A204.1 (cell line): ENCODE data around the gene DHRS2.
"Not testable (repeated sequence)": the region's sequence is repeated elsewhere in the genome, so short reads cannot be mapped to it uniquely, and the experiment has no call there.

ENCODE experiments used
- FAIRE-seq: peaks from 2 replicates; lab custom pipeline; 2012; peaks lifted over from hg19 to GRCh38; lab: Jason Lieb, UNC

The DHRS2 gene

DNA sequence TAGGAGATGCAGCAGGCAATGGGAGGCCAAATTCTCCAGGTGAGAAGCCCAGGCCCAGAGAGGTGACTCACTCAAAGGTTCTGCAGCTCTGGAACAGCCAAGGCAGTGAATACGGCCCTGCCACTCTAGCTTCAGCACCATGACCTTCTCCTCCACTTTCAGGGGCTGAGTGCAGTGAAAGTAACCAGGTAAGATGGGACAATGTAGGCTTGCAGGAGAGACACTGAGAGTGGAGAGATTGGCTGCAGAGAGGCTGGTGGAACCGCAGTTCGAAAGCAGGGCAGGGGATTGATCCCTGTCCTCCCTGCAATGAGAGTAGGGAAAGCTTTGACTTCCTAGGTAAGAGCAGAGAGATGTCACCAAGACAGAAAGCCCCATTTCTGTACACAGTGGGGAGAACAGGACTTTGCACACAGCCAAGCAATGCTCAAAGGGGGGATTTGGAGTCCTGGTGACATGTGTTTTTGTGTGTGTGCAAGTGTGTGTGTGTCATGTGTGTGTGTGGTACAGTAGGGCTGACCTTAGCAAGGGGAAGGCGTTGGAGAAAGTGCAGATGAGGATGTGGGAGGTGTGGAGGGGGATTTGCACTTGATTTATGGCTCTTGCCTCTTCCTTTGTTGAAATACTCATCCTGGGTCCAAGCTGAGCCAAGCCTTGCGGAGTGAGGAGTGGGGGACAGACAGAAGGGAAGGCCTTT is 12.7 kb downstream of the DHRS2 start:
- no peak for FAIRE-seq

- FAIRE-seq: no peak
Measured at GRCh38 chr14:23650506-23650905, 14.3 kb downstream of the DHRS2 start.

GRCh38 chr14:23653051-23653450 is 16.9 kb downstream of the DHRS2 start:
- FAIRE-seq: no peak

DNA sequence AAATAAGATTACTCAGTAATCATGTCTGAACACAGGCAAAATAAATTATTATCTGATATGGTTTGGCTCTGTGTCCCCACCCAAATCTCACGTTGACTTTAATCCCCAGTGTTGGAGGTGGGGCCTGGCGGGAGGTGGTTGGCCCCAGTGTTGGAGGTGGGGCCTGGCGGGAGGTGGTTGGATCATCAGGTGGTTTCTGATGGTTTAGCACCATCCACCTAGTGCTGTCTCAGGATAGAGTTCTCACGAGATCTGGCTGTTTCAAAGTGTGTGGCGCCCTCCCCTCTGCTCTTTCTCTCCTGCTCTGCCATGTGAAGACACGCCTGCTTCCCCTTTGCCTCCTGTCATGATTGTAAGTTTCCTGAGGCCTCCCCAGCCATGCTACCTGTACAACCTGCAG is 18.1 kb downstream of the DHRS2 start:
- FAIRE-seq: no peak

GRCh38 chr14:23657959-23658470 is 21.9 kb downstream of the DHRS2 start:
- FAIRE-seq: no peak

DNA sequence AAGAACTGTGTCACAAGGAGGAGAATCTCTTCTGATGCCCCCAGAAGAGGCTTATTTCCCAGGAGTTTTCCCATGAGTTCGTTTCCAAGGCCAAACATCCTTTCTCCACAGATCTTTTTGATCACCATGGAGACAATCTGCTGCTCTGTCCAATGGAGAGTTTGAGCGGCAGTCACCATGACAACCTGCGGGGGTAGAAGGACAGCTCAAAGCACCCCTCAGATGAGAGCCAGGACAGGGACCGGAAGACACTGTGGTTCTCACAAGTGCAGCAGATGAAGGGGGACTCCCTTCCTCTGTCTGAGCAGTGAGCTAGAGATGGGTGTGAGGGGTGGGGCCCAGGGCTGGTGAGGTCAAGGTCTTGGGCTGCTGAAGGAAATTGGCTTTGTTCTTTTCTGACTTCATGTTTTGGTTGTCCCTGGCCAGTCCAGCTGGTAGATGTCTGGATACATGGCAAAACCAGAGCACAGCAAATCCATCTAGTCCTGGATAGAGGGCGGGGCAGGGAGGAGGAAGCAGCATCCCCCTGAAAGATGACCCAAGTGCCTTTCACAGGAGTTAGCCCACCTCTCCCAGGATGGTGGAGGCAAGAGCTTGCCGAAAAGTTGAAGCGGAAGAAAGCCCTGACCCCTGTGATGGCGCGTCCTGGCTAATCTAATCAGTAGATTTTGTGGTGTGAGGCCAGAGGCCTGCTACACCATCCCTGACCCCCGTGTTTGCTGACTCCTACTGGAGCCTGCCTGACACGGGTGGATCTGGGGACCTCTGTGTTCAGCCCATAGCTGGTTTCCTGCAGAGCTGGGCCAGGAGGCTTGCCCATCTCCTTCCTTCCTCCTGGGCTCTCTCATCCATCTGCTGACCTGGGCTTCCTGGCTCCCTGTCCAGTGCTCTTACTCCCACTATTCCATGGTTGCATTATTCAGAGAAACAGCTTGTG is 24.4 kb downstream of the DHRS2 start:
- FAIRE-seq: no peak

DNA sequence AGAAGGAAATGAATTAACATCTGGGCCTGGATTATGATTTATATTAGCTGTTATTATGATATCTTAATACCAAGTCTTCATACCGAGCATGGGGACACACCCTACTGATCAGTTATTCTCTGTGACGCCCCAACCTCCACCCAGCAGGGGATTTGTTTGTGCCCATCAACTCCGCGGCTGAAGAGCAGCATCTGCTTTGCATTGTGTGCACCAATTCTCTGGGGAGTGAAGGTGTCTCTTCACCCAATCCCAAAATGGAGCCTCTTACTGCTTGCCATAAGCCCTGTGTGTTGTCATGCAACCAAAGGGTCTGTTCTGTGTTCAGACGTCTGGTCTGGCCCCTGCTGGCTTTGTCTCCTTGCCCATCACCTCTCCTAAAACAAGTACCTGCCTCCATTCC is 25.4 kb downstream of the DHRS2 start:
- no peak for FAIRE-seq

GRCh38 chr14:23663127-23663526 is 27.0 kb downstream of the DHRS2 start:
- no peak for FAIRE-seq

DNA sequence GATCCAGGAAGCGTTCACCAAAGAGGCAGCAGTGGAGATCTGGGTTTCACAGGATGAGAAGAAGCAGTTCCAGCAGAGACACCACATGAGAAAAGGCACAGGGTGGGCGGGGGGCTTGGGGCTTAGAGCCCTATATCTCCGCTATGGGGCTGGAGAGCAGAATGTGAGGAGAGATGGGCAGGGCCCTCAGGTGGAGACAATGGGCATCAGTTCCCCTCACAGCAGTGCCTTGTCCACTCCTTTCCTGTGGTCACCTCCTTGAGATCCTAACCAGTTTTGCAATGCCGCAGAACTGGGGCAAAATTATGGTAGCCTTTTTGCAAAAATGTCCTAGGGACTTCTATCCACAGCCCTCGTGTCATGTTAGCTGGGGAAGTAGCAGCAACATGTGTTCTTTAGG is 27.5 kb downstream of the DHRS2 start:
- no peak for FAIRE-seq

- no peak for FAIRE-seq
Measured at GRCh38 chr14:23664207-23664885, 28.2 kb downstream of the DHRS2 start.

GRCh38 chr14:23665302-23666016 is 29.3 kb downstream of the DHRS2 start:
- no peak for FAIRE-seq

- no peak for FAIRE-seq
Measured at GRCh38 chr14:23667134-23667533, 31.0 kb downstream of the DHRS2 start.

GRCh38 chr14:23669441-23669840 is 33.3 kb downstream of the DHRS2 start:
- no peak for FAIRE-seq

DNA sequence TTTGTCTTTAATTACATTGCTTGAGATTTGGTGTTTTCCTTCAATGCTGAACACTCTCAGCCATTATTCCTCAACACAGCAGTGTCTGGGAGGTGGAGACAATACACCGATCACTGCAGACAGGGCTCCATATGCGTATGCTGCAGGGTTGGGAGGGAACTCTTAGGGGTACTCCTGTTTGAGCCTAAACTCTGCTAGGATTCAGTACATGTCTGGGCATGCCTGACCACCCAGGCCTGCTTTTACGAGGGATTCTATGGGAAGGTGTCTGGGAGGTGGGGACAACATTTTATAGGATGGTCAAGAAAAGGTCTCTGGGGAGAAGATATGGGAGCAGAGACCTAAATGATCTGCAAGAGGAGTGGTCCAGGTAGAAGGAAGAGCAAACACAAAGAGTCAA is 34.3 kb downstream of the DHRS2 start:
- FAIRE-seq: no peak

DNA sequence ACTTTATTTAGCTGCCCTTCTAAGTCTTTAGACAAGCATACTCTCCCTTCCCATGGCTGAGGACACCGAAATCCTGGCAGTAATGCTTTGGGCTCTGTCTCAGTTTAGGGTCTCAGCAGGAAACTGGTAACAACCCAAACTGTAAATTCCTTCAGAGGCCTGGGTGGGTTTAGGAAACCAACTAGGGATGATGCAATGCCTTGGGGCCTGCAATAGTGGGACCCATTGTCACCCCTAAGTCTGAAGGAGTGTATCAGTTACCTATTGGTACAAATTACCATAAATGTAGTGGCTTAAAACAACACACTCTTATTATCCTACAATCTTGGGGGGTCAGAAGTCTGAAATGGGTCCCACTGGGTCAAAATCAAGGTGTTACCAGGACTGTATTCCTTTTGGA is 36.0 kb downstream of the DHRS2 start:
- no peak for FAIRE-seq

DNA sequence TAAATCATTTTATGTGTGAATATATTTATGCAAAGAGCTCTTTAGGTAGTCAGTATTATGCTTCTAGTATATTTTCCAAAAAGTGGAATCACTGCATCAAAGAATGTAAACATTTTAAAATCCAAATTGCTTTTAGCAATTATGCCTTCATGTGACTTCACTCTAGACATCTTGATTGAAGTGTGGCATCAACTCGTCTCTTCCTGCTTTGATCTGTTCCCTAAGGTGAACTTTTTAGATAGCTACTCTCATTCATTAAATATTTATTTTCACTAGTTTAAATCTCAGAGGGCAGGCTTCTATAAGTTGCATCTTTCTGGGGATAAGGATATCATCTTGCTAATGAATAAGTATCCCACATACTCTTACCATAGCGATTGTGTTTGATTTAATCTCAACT is 39.2 kb downstream of the DHRS2 start:
- FAIRE-seq: no peak

DNA sequence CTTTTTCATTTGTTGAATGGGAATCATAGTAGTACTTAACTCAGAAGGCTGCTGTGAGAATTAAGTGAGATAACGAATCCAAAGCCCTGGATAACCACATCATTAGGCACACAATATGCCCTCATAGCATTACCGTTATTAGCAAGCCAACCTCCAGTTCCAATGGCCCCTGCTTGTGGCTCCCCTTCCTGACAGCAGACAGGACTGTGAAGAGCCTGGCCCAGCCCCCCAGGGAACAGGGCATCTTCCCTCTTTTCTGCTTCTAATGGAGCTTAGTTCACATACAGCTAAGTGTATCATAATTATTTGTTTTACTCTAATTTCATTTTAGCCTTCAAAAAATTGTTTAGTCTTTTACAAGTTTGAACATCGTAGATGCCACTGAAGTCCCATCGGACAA is 39.7 kb downstream of the DHRS2 start:
- no peak for FAIRE-seq

GRCh38 chr14:23681337-23681736 is 45.2 kb downstream of the DHRS2 start:
- no peak for FAIRE-seq

GRCh38 chr14:23689709-23690514 is 53.7 kb downstream of the DHRS2 start:
- FAIRE-seq: not testable (repeated sequence)

DNA sequence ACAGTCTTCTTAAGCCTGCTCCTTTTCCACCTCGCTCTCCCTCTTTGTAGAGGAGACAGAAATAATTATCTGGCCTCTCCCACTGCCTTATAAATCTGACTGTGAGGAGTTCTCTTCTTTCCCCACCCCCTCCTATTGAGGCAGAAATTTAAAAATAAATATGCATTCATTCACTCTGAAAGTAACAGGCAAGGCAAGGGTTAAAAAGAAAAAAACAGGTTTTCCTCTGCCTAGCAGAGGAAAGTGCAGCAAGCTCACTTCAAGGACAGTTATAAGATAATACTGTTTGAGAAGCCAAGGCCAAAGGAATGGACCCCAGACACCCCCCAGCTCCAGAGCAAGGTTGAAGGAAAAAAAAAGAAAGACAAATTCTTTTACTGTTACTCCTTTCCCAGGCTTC is 56.3 kb downstream of the DHRS2 start:
- FAIRE-seq: no peak

- no peak for FAIRE-seq
Measured at GRCh38 chr14:23693252-23693775, 57.1 kb downstream of the DHRS2 start.
